ENCODE results near the gene URB1. TPM values are rescaled to one million over a fixed set of nuclear protein-coding genes. Genes with fewer than 3 reads are reported as not detected.

URB1 gene
- total RNA-seq, 1 donor from 2014 or later, result 42.8 TPM

DNA sequence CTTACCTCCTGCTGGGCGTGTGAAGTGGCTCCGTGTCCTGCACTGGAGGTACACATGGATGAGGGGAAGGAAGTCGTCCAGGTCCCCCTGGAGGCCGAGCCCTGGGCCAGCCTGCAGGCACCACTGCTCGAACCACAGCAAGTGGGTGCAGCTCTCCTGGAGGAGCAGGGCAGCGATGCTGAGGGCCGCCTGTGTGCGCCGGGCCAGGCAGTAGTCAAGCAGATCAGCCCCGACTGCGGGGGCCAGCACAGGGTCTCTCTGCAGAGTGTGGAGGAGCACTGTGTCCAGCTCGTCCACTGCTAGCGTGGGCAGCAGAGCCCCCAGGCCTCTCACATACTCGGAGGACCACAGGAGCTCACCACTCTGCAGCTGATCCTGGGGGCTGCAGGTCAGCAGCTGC lies 45.9 kb downstream of the URB1 start:
- H3K4me3 Mint-ChIP-seq, result no peak overlapping the region
- no peak for DNase-seq (ENCODE audit: low spot score)
- intact Hi-C loops (cut with micrococcal nuclease), result no loop called here
- peaks cover 12% of the 10 kb centered on the region for H3K9me3 Mint-ChIP-seq
- H3K36me3 Mint-ChIP-seq (ENCODE audit: low read depth), result peaks cover 67% of the 10 kb centered on the region
- no peaks in the 10 kb centered on the region for H3K27me3 Mint-ChIP-seq (ENCODE audit: insufficient read depth)
- H3K27ac Mint-ChIP-seq, result no peak overlapping the region
- H3K4me1 Mint-ChIP-seq (ENCODE audit: low read depth), result peaks cover 14% of the 10 kb centered on the region

DNA sequence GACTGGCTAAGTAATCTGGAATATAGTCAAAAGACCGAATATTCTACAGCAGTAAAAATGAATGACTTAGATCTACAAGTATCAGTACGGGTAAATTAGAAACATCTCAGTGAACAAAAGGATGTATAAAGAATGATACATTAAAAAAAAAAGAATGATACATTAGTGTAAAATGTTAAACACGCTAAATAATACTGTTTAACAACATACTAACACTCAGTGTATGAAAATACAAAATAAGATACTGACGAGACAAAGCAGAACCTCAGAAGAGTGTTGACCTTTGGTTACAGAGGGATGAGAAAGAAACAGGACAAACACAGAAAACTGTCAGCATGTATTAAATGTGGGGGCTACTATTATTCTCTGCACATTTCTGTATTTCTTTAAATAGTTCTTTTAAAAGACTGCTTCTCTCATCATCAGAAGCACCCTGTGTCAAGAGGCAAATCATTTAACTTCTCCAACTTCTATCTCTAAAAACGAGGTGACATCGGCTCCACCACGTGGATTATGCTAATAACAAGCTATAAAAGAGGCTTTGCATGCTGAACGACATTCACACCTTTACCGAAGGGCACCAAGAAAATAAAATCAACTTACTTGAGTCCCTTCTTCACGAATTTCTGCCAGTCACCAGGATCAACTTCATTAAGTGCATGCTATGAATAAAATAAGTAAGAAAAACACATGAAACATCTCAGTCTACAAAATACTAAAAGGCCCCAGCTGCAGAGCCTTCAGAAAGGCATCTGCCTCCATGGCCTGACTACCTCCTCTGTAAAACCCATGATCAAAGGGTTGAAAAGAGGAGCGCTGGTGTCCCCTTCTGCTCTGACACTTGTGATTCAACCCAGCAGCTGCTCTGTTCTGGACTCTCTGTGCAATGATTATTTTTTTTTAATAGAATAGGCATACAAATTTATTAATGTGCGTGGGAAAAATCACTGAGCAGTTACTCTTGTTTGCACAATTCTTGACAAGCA lies 51.7 kb downstream of the URB1 start:
- no peak overlapping the region for H3K4me3 Mint-ChIP-seq
- DNase-seq (ENCODE audit: low spot score), result no peak
- intact Hi-C loops (cut with micrococcal nuclease), result no loop called here
- no peaks in the 10 kb centered on the region for H3K27me3 Mint-ChIP-seq (ENCODE audit: insufficient read depth)
- H3K27ac Mint-ChIP-seq, result no peak overlapping the region
- no peaks in the 10 kb centered on the region for H3K4me1 Mint-ChIP-seq (ENCODE audit: low read depth)
- peaks cover 64% of the 10 kb centered on the region for H3K36me3 Mint-ChIP-seq (ENCODE audit: low read depth)
- peaks cover 12% of the 10 kb centered on the region for H3K9me3 Mint-ChIP-seq

DNA sequence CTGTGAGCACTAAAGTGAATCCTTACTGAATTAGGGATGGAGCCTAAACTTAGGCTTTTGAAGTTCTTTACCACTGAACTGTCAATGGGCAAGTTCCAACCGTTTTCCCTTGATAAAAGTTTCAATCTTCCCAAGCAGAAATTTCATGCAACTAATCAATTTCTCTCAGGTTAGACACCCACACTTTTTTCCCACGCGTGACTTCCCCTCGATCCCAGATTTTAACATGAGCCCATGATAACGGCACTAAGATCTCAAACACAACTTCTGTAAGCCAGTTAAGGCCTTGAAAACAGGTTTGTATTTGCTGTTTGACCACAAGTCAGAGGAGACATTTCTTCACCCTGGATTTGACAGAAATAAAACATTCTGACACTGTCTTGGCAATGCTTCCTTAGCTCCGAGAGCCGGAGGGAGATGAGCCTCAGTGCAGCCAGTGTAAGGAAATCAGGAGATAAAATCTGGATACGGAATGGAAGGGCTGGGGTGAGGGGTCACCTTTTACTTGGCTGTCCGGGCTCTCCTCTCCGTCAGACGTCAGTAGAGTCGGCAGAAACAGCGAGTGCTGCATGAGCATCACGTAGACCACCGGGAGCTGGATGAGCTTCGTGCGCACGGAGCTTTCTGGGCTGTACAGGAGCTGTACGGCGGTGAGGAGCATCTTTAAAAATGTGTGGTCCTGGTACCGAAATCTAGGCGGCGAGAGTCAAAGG lies 54.4 kb downstream of the URB1 start:
- Mint-ChIP-seq H3K4me1 (ENCODE audit: low read depth) (no peaks in the 10 kb centered on the region), H3K27ac (no peak overlapping the region), H3K4me3 (no peak overlapping the region), H3K36me3 (ENCODE audit: low read depth) (peaks cover 55% of the 10 kb centered on the region), H3K27me3 (ENCODE audit: insufficient read depth) (no peaks in the 10 kb centered on the region), H3K9me3 (no peaks in the 10 kb centered on the region)
- intact Hi-C loops (cut with micrococcal nuclease), result no loop called here
- DNase-seq (ENCODE audit: low spot score), result no peak

DNA sequence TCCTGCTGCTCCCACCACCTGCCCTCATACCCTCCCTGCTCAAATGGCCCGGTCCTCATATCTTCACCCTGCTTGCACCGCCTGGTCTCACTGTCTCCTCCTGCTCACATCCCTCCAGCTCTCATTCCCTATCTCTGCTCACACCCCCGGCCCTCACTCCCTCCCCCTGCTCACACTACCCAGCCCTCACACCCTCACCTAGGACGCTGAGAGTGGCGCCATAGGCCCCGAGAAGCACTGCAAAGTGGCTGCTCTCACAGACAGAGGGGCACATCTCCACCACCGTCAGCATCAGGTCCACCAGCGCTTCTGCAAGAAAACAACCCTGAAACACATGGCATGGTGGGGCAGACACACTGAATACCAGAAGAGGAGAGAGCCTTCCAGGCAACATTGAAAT lies 55.6 kb downstream of the URB1 start:
- no peak overlapping the region for H3K4me3 Mint-ChIP-seq
- H3K27ac Mint-ChIP-seq, result no peak overlapping the region
- peaks cover 59% of the 10 kb centered on the region for H3K36me3 Mint-ChIP-seq (ENCODE audit: low read depth)
- H3K27me3 Mint-ChIP-seq (ENCODE audit: insufficient read depth), result no peaks in the 10 kb centered on the region
- no peaks in the 10 kb centered on the region for H3K9me3 Mint-ChIP-seq
- DNase-seq (ENCODE audit: low spot score), result no peak
- H3K4me1 Mint-ChIP-seq (ENCODE audit: low read depth), result no peaks in the 10 kb centered on the region
- intact Hi-C loops (cut with micrococcal nuclease), result no loop called here

DNA sequence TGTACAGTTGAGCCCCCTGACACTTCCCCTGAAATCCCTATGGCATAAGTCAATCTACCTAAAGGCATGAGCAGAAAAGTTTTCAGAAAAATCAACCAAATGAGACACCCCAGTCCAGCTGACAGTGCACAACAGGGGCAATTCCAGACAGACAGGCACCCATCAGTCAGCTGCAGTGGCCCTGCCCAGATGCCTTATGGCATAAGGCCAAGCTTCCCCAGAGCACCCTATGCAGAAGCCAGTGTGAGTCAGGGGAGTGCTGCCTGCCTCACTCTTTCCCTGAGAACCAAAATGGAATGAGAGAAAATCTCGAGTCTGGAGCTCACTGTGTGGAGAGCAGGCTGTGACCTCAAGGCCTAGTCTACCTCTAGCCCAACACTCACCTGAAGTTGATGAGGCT lies 56.1 kb downstream of the URB1 start:
- Mint-ChIP-seq H3K4me1 (ENCODE audit: low read depth) (no peaks in the 10 kb centered on the region), H3K27me3 (ENCODE audit: insufficient read depth) (no peaks in the 10 kb centered on the region), H3K36me3 (ENCODE audit: low read depth) (peaks cover 58% of the 10 kb centered on the region), H3K27ac (no peak overlapping the region), H3K9me3 (no peaks in the 10 kb centered on the region), H3K4me3 (no peak overlapping the region)
- DNase-seq (ENCODE audit: low spot score), result no peak
- intact Hi-C loops (cut with micrococcal nuclease), result no loop called here

DNA sequence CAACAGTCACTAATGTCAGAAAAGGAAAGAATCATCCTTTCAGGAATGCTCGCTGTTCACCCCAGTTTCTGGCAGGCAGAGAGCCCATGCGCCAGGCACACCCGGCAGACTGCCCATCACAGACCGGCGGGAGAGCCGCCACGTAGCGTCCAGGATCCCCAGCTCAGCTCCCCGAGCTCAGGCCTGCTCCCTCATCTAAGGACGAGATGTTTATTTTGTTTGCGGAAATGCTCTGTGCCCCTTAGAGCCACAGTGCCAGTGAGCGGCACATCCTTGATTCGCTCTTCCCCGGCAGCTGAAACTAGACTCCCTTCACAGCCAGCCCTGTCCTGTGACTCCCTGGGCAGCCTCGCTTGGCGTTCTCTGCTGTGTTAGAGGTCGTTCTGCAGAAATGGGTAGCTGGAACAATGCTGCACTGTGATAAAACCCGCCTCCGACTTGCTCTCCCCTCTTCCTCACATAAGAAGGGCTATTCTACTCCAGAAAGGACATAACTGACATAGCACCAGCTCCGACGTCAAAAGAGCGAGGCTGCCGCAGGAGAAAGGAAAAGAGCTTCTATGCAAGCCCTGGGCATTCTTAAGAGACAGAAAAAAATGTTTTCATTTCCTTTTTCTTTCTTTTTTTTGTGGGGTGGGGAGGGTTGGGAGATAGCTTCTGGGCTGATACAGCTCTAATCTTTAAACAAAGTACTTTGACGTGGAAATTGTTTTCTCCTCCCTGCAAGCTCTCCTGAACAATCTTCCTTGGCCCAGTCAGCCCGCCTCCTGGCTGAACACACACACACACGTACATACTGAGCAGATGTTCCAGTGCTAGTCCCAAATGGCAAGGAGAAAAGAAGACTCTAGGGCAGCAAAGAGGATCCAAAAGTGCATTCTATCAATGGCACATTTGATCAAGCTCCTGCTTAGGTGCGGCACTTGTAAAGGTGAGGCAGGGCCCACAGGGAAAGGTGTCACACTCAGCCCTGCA lies 56.9 kb downstream of the URB1 start:
- no peak overlapping the region for H3K4me3 Mint-ChIP-seq
- no peak for DNase-seq (ENCODE audit: low spot score)
- no peaks in the 10 kb centered on the region for H3K9me3 Mint-ChIP-seq
- H3K27ac Mint-ChIP-seq, result no peak overlapping the region
- no peaks in the 10 kb centered on the region for H3K4me1 Mint-ChIP-seq (ENCODE audit: low read depth)
- intact Hi-C loops (cut with micrococcal nuclease), result no loop called here
- H3K27me3 Mint-ChIP-seq (ENCODE audit: insufficient read depth), result no peaks in the 10 kb centered on the region
- peaks cover 55% of the 10 kb centered on the region for H3K36me3 Mint-ChIP-seq (ENCODE audit: low read depth)

DNA sequence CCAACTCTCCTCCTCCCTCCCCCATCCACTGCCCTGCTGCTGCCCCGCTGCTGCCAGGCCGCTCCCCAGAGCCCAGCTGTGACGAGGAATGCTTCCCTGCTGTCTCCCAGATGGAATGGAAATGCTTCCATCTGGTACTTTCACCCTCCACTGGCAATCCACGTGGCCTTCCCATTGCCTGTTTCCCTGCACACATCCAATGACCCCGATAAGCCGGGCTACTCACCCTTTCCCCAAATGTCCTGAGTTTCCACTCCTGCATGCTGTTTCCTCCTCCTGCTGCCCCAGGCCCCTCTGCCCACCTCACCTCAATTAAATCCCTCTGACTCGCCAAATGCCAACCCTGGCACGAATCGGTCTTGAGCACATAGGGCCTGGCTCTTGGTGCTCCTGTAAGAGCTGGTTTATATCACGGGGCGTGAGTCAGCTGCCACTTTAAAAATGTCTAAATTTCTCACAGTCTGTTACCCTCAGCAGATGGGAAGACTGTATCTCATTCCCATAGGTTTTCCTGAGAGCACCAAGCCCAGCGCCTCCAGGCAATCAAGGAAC lies 57.8 kb downstream of the URB1 start:
- Mint-ChIP-seq H3K4me3 (no peak overlapping the region), H3K4me1 (ENCODE audit: low read depth) (no peaks in the 10 kb centered on the region), H3K9me3 (no peaks in the 10 kb centered on the region), H3K27me3 (ENCODE audit: insufficient read depth) (no peaks in the 10 kb centered on the region), H3K27ac (no peak overlapping the region), H3K36me3 (ENCODE audit: low read depth) (peaks cover 52% of the 10 kb centered on the region)
- intact Hi-C loops (cut with micrococcal nuclease), result no loop called here
- DNase-seq (ENCODE audit: low spot score), result no peak

DNA sequence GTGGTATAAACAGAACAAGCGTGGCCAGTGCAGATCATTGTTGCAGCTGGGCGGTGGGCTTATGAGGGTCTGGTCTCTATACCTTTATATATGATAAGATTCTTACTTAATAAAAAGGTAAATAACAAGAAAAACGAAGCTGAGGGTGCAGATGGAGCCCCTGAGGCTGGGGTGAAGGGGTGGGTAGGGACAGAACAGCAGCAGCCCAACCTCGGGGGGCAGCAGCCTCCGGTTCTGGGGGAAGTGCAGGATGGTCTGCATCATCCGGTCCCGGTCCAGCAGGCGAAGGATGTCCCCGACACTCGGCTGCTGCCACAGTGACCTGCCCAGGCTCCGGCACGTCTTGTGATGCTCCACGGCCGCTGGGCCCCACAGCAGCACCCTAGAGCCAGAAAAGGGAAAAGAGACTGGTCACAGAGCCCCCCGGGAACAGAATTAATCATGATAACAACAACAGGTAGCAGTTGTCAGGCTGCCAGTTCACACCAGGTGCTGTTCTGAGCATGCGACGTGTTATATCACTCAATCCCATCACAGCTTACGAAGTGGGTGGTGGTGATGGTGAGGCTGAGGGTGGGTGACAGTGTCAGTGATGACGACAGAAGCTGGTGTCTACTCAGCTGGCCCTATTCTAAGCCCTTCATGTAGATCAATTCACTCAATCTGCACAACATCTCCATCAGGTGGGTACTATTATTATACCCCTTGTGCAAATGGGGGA lies 58.7 kb downstream of the URB1 start:
- Mint-ChIP-seq H3K4me3 (no peak overlapping the region), H3K36me3 (ENCODE audit: low read depth) (peaks cover 50% of the 10 kb centered on the region), H3K27me3 (ENCODE audit: insufficient read depth) (no peaks in the 10 kb centered on the region), H3K9me3 (no peaks in the 10 kb centered on the region), H3K4me1 (ENCODE audit: low read depth) (no peaks in the 10 kb centered on the region), H3K27ac (no peak overlapping the region)
- no peak for DNase-seq (ENCODE audit: low spot score)
- intact Hi-C loops (cut with micrococcal nuclease), result no loop called here

DNA sequence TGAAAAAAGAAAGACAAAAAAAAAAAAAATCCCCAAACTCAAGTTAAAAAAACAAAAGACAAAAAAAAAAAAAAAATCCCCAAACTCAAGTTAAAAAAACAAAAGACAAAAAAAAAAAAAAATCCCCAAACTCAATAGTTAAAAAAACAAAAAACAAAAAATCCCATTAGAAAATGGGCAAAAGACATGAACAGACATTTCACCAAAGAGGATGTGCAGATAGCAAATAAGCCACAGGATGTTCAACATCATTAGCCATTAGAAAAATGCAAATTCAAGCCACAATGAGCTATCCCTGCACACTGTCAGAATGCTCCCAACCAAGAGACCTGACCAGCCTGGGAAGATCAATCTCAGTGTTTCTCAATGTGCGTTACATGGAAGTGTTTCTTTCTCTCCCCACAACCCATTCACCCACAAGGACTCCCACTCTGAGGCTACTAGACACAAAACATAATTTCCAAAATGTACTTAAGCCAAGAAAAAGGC lies 60.3 kb downstream of the URB1 start:
- intact Hi-C loops (cut with micrococcal nuclease), result no loop called here
- no peak overlapping the region for H3K27ac Mint-ChIP-seq
- H3K36me3 Mint-ChIP-seq (ENCODE audit: low read depth), result peaks cover 51% of the 10 kb centered on the region
- no peak for DNase-seq (ENCODE audit: low spot score)
- no peaks in the 10 kb centered on the region for H3K4me1 Mint-ChIP-seq (ENCODE audit: low read depth)
- H3K27me3 Mint-ChIP-seq (ENCODE audit: insufficient read depth), result no peaks in the 10 kb centered on the region
- H3K4me3 Mint-ChIP-seq, result no peak overlapping the region
- H3K9me3 Mint-ChIP-seq, result no peaks in the 10 kb centered on the region

DNA sequence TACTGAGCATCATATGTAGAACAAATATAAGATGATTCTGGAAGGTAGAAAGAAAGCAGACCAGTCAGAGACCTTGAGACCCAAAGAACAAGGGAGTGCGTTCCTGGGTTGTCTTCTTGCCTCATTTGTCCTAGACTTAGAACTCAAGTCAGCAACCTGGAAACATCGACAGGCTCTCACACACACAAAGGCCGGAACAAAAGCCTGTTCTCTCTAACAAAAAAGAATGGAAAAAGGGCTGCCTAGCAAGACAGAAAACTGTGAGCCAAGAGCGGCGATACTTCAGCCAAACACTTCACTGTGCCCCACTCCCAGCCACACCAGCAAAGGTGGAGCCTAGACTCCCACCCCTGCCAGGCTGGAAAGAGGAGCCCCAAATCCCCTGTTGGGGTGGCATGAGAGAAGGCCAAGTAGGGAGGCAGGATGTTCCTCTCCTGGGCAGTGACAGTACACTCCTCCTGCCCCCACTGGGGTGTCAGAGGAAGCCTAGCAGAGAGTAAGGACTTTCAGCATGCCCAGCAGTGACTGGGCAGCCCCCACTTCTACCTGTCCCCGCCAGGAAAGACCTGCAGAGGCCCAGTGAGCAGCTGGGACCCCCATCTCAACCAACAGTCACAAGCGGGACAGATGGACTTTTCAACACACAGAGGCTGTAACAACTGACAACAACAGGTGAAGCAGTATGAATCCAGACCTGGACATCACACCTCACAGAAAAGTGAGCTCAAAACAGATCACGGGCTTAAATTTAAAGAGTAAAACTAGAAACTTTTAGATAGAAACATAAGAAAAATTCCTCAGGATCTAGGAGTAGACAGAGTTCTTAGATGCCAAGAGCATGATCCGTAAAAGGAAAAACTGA lies 61.1 kb downstream of the URB1 start:
- Mint-ChIP-seq H3K9me3 (no peaks in the 10 kb centered on the region), H3K36me3 (ENCODE audit: low read depth) (peaks cover 50% of the 10 kb centered on the region), H3K27me3 (ENCODE audit: insufficient read depth) (no peaks in the 10 kb centered on the region), H3K4me1 (ENCODE audit: low read depth) (no peaks in the 10 kb centered on the region), H3K27ac (no peak overlapping the region), H3K4me3 (no peak overlapping the region)
- intact Hi-C loops (cut with micrococcal nuclease), result no loop called here
- no peak for DNase-seq (ENCODE audit: low spot score)

DNA sequence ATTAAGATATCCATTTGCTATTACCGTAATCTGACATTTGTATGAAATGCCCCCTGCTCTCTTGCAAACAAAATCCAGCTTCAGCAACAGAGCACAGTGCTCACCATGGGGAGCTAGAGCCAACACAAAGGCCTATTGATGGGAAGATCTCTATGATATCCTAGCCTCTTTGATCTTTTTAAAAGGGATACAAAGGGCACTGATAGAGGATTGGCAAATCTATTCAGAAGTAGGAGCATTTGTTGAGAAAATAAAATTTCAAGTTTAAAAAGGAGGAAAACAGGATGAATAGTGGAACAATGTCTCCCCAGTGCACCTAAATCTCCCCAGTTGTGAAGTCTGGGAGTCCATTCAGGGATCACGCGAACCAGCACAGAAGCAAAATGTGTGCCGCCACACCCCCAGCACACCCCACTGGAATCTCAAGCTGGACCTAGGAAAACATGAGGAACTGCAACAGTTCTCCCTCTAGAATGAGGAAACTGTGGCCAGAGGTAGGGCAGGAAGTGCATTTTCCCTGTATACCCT lies 62.0 kb downstream of the URB1 start:
- Mint-ChIP-seq H3K27me3 (ENCODE audit: insufficient read depth) (no peaks in the 10 kb centered on the region), H3K9me3 (no peaks in the 10 kb centered on the region), H3K27ac (no peak overlapping the region), H3K36me3 (ENCODE audit: low read depth) (peaks cover 51% of the 10 kb centered on the region), H3K4me3 (no peak overlapping the region), H3K4me1 (ENCODE audit: low read depth) (no peaks in the 10 kb centered on the region)
- no peak for DNase-seq (ENCODE audit: low spot score)
- intact Hi-C loops (cut with micrococcal nuclease), result no loop called here

Measured in activated T-helper 1 cell treated with anti-CD3 and anti-CD28 coated beads, Interleukin-12 subunit alpha, Interleukin-12 subunit beta, Interleukin-2, Interleukin-4 antibody, amounts not matched to agents 30 ng/mL and 10 ng/mL and 1 ng/mL, durations not matched to agents 14 hours and 24 hours and 36 hours (primary cell).